Stimulated activated CD8-positive, alpha-beta memory T cell treated with anti-CD3 and anti-CD28 coated beads, Interleukin-7, amount 100 ng/mL, for 48 hours (primary cell): ENCODE measurements around the gene PXN.
"Not testable (repeated sequence)": the region's sequence is repeated elsewhere in the genome, so short reads cannot be mapped to it uniquely, and the experiment has no call there.

Experiments used
- DNase-seq, 2 donors: peaks; one replicate each; pipeline ENCODE4 v3.0.0-alpha.2; 2020; ENCODE audit warnings: low read depth in 1 of 2; ENCODE audit errors: extremely low read depth in 1 of 2

The PXN gene

GRCh38 chr12:120227233-120228040 is 38.1 kb downstream of the PXN start:
- DNase-seq, result no peak

GRCh38 chr12:120225852-120226640 is 39.5 kb downstream of the PXN start:
- no peak for DNase-seq

DNA sequence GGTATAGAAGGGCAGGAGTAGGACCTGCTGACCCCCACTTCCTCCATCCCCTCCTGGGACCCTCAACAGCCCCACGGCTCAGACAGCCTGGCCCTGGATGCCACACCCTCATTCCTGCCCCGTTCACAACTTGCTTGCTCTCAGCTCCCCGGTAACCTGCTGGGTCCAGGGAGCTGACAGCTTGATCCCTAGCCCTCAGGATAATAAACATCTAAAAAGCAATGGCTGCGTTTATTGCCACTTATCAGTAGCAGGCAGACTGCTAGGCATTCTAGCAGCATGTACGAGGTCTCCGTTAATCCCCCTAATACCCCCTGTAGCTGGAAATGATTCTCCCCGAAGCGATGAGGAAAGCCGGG is 40.4 kb downstream of the PXN start:
- DNase-seq, result no peak

DNA sequence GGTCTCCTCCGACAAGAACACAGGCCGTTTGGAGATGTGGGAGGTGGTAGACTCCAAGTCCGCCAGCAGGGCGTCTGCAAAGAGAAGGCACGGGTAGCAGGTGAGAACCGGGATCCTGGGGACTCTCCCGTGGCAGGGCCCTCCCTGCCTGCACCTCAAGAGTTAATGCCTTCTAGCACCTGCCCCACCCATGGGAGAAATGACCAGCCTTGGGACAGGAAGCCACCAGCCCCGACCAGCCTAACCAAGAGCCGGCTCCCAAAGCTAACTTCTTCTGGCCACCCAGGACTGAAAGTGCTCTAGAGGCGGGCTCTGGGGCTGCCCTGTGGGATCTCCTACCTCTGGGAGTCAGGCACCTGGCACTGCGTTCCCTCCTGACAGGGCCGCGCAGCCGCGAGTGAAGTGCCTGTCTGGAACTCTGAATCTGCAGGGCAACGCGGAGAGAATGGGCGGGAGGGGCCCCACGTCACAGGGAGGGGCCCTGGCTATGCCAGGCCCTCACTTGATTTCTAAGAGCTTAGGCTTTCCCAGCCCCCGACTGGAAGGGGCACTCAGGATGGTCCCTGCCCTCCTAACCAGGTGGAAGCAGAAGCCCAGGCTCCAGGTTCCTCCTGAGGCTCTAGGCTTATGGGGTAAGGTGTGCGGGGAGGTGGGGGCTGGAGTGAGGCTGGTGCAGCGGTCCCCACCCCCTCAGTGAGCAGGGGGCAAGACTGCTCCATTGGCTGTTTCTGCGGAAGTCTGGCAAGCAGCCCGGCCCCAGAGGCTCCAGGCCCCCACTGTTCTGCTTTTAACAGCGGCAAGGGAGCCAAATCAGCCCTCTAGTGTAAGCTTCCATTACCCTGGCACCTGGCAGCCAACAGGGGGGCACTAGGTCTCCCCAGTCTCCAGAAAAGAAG is 41.0 kb downstream of the PXN start:
- no peak for DNase-seq

- no peak for DNase-seq
These were observed 41.8 kb downstream of the PXN start for GRCh38 chr12:120223458-120224303.

GRCh38 chr12:120222288-120222832 is 43.2 kb downstream of the PXN start:
- no peak for DNase-seq

DNA sequence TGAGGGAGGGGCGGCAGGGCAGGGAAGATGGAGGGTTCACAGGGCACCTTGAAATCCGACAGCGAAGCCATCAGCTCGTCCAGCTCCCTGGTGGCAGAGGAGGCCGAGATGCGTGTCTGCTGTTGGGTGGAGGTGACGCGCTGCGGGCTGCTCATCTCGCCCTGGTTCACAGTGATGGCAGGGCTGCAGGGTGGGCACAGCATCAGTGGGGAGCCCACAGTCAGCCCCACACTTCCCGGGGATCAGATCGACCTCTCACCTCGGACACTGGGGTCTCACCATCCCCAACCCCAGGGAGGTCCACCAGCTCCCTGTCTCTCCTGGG is 44.0 kb downstream of the PXN start:
- DNase-seq, result no peak

DNA sequence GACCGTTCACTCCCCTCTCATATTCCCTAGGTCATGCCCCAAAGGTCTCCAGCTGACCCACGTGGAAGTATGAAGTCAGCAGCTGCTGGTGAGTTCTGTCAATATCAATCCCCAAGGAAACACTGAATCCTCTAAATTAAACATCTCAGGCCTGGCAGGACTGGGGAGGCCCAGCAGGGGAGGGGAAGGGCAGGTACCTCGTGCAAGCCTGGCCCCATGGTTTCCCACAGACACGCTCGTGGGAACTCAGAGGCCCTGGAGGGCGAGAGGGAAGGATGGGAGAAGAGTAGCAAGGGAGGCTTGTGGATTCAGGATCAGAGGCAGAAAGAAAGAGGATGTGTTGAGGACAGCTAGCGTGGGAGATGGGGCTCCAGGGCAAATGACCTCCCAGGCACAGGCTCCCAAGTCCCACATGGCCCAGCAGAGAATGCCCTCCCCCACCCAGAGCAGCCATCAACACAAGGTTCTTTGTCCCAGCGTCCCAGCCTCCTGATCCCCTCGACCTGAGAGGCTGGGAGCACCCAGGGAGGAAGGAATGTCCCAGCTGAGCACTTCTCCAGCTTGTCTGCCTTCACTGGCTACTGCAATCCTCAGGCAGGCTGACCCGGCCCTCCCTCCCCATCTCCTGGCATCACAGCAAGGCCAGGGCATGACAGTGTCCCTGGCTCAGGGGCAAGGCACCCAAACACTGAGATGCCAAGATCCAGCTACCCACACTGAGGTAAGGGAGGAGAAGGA is 44.5 kb downstream of the PXN start:
- no peak for DNase-seq

- no peak for DNase-seq
These were observed 46.6 kb downstream of the PXN start for GRCh38 chr12:120218680-120219606.

DNA sequence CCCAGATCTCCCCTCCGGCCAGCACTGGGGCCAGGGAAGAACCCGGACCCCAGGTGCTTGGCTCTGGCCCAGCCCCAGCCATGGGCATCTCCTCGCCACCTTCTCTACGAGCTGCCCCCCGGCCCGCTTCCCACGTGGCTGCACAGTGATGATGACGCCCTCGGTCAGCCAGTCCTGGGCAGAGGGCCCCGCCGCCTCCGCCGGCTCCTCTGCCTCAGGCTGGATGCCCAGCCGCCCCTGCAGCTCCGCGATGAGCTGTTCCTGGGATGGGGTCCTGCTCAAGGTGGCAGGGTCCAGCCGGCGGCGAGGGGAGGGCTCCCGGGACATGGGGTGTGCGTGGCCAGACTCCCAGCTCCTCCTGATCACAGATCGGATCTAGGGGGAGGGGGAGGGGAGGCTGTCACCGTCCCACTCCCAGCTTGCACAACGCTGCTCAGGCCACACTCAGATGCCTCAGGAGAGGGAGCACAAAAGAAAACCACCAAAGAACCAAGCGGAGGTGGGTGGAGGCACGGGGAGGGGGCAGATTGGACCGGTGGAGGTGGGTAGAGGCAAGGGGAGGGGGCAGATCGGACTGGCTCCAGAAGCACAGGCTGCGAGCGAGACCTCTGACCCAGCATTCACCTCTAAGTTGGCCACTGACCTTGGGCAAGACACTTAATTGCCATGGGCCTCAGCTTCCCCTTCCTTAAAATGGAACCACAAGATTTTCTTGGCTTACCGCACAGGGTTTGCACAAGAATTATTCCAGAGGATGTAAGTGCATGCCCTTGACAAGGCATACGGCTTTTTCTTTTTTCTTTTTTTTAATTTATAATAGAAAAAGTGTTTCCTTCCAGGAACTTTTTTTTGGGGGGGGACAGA is 48.6 kb downstream of the PXN start:
- DNase-seq, result no peak

DNA sequence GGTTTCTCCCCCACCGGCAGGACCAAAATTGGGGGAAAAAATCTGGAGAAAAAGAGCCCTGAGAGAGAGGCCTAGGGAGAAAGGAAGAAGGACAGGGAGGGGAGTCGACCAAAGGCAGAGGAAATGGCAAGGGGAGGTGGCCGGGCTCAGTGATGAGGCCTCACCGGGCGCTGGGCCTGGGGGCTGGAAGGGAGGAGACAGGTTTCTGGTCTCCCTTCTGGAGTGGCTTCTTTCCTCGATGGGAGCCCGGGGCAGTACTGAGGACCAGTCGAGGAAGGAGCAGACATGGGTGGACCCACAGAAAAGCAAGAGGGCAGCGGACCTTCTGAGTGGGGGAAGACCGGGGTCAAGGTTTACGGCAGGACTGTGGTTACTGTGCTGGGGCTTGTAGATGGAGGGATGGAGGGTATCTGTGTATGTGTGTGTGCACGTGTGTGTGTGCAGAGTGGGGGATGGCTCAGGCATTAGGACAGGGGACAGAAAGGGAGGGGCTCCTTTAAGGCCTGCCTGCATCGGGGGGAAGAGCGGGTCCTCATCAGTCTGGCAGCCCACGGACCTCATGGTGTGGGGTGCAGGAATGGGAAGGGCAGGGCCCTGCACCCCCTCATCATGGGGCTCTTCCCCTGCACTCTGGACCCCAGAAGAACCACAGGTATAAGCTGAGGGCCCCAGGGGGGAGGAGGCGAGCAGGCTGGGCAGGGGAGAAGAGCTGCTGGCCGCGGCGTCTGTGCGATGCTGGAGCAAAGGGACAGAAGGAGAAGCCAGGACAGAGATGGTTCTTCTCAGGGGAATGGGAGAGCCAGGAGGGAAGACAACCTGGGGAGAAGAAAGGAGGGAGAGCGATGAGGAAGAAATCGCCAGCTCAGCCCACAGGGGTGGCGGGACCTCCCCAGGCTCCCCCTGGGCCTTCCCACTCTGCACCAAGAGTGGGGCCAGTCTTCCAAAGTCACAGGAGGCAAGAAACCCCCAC is 49.5 kb downstream of the PXN start:
- DNase-seq, result no peak

GRCh38 chr12:120215357-120215735 is 50.2 kb downstream of the PXN start:
- no peak for DNase-seq

DNA sequence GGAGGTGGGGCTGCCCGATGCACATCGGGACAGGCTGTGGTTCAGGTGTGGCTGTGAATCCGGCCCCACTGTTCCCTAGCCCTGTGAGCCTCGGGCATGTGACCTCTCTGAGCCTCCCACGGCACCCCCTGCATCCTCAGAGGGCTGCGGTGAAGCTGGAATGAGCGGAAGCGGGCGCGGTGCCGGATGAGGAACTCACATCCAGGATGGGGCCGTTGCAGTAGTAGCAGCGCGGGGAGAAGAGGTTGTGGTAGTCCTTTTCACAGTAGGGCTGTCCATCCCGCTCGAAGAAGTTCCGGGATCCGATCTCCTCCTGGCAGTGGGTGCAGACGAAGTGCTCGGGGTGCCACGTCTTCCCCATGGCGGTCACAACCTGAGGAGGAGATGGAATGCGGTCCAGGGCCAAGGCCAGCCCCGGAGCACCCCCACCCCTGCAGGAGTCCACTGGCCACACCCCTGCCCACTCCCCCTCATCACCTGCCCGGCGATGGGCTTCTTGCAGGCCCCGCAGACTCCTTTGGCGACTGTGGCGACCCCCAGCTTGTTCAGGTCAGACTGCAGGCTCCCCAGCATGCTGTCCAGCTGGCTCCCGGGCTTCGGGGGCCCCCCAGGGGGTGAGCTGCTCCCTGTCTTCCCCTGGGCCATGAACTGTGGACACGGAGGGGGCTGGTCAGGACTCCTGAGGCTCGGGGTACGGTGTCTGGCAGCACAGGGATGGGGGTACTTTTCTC is 50.7 kb downstream of the PXN start:
- no peak for DNase-seq

GRCh38 chr12:120213758-120214157 is 51.8 kb downstream of the PXN start:
- no peak for DNase-seq

DNA sequence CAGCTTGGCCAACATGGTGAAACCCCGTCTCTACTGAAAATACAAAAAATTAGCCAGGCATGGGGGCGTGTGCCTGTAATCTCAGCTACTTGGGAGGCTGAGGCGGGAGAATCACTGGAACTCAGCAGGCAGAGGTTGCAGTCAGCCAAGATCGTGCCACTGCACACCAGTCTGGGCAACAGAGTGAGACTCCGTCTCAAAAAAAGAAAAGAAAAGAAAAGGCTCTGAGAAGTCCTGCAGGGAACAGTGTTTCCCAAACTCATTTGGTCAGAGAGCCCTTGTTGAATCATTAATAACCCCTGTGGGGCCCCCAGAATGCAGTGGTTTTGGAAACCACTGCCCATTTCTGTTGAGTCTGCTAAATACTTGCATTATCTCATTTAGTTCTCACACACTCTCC is 52.3 kb downstream of the PXN start:
- not testable (repeated sequence) for DNase-seq

DNA sequence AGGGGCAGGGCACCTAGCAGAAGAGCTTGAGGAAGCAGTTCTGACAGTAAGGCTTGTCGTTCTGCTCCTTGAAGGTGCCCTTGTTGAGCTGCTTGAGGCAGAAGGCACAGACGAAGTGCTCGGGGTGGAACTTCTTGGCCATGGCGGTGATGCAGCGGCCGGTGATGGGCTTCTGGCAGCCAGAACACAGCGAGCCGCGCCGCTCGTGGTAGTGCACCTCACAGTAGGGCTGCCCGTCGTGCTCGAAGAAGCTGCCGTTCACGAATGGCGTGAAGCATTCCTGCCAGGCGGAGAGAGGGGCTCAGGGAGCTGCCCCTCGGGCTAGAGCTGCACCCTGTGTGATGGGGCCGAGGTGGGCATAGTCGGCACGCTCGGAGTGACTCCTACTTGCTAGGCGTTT is 53.2 kb downstream of the PXN start:
- DNase-seq, result no peak
